IMR-90 (cell line): ENCODE measurements around the gene PITPNM1. TPM values are rescaled to one million over a fixed set of nuclear protein-coding genes. Genes with fewer than 3 reads are reported as not detected.
A peak's percentile ranks its signal among the peaks of the same experiment; 100 is the strongest.

Experiments used
- ATAC-seq: fragments of 200-7000 bp; cut with Tn5 transposase; 2 replicates; pipeline ENCODE4 v1.9.1; 2020; ENCODE audit warnings: low read depth, mild to moderate bottlenecking, moderate library complexity
- BruUV-seq: library from RNA; stranded (reverse); fragments of 400-500 nt; replicated peaks from 2 replicates; lab custom pipeline; 2021; lab: Mats Ljungman, UMichigan
- CTCF ChIA-PET: fragments of 300-600 bp; formaldehyde crosslinking; extraction: SDS; loops from one replicate; lab custom pipeline; 2021; ENCODE audit warnings: antibody characterized with exemption; lab: Yijun Ruan, JAX
- POLR2A ChIA-PET: fragments of 300-600 bp; sonication (Branson Sonifier 250); formaldehyde crosslinking; loops from one replicate; lab custom pipeline; 2022; ENCODE audit warnings: antibody characterized with exemption; ENCODE audit not compliant: unreplicated experiment; lab: Charles Lee
- DNase-seq: peaks from one replicate; pipeline ENCODE4 v3.0.0; 2013
- H2AFZ ChIP-seq: replicated peaks from 2 replicates; pipeline ENCODE3; 2013; ENCODE audit warnings: low read length, mild to moderate bottlenecking; ENCODE audit not compliant: poor library complexity
- H2AK5ac ChIP-seq: 2 replicates; pipeline ENCODE4 v1.6.1; 2013; ENCODE audit warnings: low read depth, low read length, inconsistent platforms
- H2AK9ac ChIP-seq: replicated peaks from 2 replicates; pipeline ENCODE3; 2013; ENCODE audit warnings: mild to moderate bottlenecking, low read depth, low read length, moderate library complexity; ENCODE audit not compliant: poor library complexity
- H2BK120ac ChIP-seq: 2 replicates; pipeline ENCODE4 v1.6.1; 2013; ENCODE audit warnings: low read depth, low read length, inconsistent platforms
- H2BK15ac ChIP-seq: 3 replicates; pipeline ENCODE4 v1.6.1; 2013; ENCODE audit warnings: low read depth, low read length, inconsistent platforms
- H2BK20ac ChIP-seq: 2 replicates; pipeline ENCODE4 v1.6.1; 2013; ENCODE audit warnings: low read depth, mild to moderate bottlenecking, inconsistent platforms, low read length, moderate library complexity
- H2BK5ac ChIP-seq: 2 replicates; pipeline ENCODE4 v1.6.1; 2013; ENCODE audit warnings: mild to moderate bottlenecking, low read depth, low read length, inconsistent platforms; ENCODE audit not compliant: poor library complexity, severe bottlenecking
- H3K14ac ChIP-seq: replicated peaks from 2 replicates; pipeline ENCODE4 v1.6.1; 2013; ENCODE audit warnings: low read depth, low read length, inconsistent platforms
- H3K18ac ChIP-seq: 2 replicates; pipeline ENCODE4 v1.6.1; 2013; ENCODE audit warnings: low read depth, low read length, control low read depth
- H3K23ac ChIP-seq: 2 replicates; pipeline ENCODE4 v1.6.1; 2013; ENCODE audit warnings: low read depth, low read length, inconsistent platforms
- H3K27ac ChIP-seq: 2 replicates; pipeline ENCODE4 v1.5.1; 2013; ENCODE audit warnings: mild to moderate bottlenecking, control low read depth, low read length; ENCODE audit not compliant: insufficient read depth
- H3K27me3 ChIP-seq: 2 replicates; pipeline ENCODE4 v1.6.1; 2013; ENCODE audit warnings: low read length; ENCODE audit not compliant: control insufficient read depth, insufficient read depth
- H3K36me3 ChIP-seq: 2 replicates; pipeline ENCODE4 v1.6.1; 2013; ENCODE audit warnings: low read length, mixed read lengths; ENCODE audit not compliant: control insufficient read depth, insufficient read depth
- H3K4ac ChIP-seq: 2 replicates; pipeline ENCODE4 v1.6.1; 2013; ENCODE audit warnings: low read depth, low read length, inconsistent platforms
- H3K4me1 ChIP-seq: 2 replicates; pipeline ENCODE4 v1.6.1; 2013; ENCODE audit warnings: low read length, mixed read lengths; ENCODE audit not compliant: control insufficient read depth, insufficient read depth
- H3K4me2 ChIP-seq: 2 replicates; pipeline ENCODE4 v1.6.1; 2013; ENCODE audit warnings: low read depth, mild to moderate bottlenecking, control low read depth, low read length, moderate library complexity
- H3K4me3 ChIP-seq: 2 replicates; pipeline ENCODE4 v1.5.1; 2013; ENCODE audit warnings: low read depth, mild to moderate bottlenecking, control low read depth, low read length, moderate library complexity; ENCODE audit not compliant: insufficient read depth
- H3K56ac ChIP-seq: 2 replicates; pipeline ENCODE4 v1.6.1; 2013; ENCODE audit warnings: low read length, inconsistent platforms; ENCODE audit not compliant: insufficient read depth; ENCODE audit errors: extremely low read depth
- H3K79me1 ChIP-seq, 2 experiments: 2 replicates each; pipeline ENCODE4 v1.6.1; 2013; ENCODE audit warnings: low read length in 2 of 2, inconsistent platforms in 1 of 2, low read depth in 1 of 2
- H3K9ac ChIP-seq: 2 replicates; pipeline ENCODE4 v1.6.1; 2013; ENCODE audit warnings: low read depth, low read length, control low read depth
- H3K9me1 ChIP-seq: 2 replicates; pipeline ENCODE4 v1.6.1; 2013; ENCODE audit warnings: low read length, inconsistent platforms; ENCODE audit not compliant: insufficient read depth
- H3K9me3 ChIP-seq: 2 replicates; pipeline ENCODE4 v1.6.1; 2013; ENCODE audit warnings: low read length; ENCODE audit not compliant: control insufficient read depth, insufficient read depth
- H4K20me1 ChIP-seq: 2 replicates; pipeline ENCODE4 v1.6.1; 2013; ENCODE audit warnings: low read length, inconsistent platforms; ENCODE audit not compliant: insufficient read depth
- H4K5ac ChIP-seq: 2 replicates; pipeline ENCODE4 v1.6.1; 2013; ENCODE audit warnings: mild to moderate bottlenecking, low read depth, low read length, control low read depth
- H4K8ac ChIP-seq, 2 experiments: 2 replicates each; pipeline ENCODE4 v1.6.1; 2013; ENCODE audit warnings: low read depth in 2 of 2, low read length in 2 of 2, control low read depth in 1 of 2, inconsistent platforms in 1 of 2
- H4K91ac ChIP-seq: 2 replicates; pipeline ENCODE4 v1.6.1; 2013; ENCODE audit warnings: low read depth, low read length, inconsistent platforms; ENCODE audit not compliant: insufficient read depth
- BHLHE40 ChIP-seq: fragments of 150-350 bp; IDR thresholded peaks from 2 replicates; pipeline ENCODE4 v1.6.1; 2016; ENCODE audit warnings: mild to moderate bottlenecking, low read depth, low read length
- CHD1 ChIP-seq: IDR thresholded peaks from 2 replicates; pipeline ENCODE4 v1.6.1; 2012; ENCODE audit warnings: low read depth, low read length, improper control_type of control experiment
- CTCF ChIP-seq: conservative IDR thresholded peaks from 2 replicates; pipeline ENCODE4 v1.5.1; 2012; ENCODE audit warnings: mild to moderate bottlenecking, low read depth, low read length, improper control_type of control experiment
- ELK1 ChIP-seq: fragments of 150-350 bp; IDR thresholded peaks from 2 replicates; pipeline ENCODE4 v1.6.1; 2016; ENCODE audit warnings: low read depth, mild to moderate bottlenecking, low read length, moderate library complexity, borderline replicate concordance
- FOS ChIP-seq: fragments of 150-350 bp; IDR thresholded peaks from 2 replicates; pipeline ENCODE4 v1.6.1; 2016; ENCODE audit warnings: low read depth, low read length
- MAZ ChIP-seq: IDR thresholded peaks from 2 replicates; pipeline ENCODE4 v1.6.1; 2012; ENCODE audit warnings: low read depth, mild to moderate bottlenecking, low read length, improper control_type of control experiment, moderate library complexity, borderline replicate concordance
- RFX5 ChIP-seq: IDR thresholded peaks from 2 replicates; pipeline ENCODE4 v1.8.0; 2012; ENCODE audit warnings: low read depth, mild to moderate bottlenecking, low read length, moderate library complexity
- SMC3 ChIP-seq: fragments of 150-350 bp; IDR thresholded peaks from 2 replicates; pipeline ENCODE4 v1.6.1; 2016; ENCODE audit warnings: low read depth, mild to moderate bottlenecking, antibody characterized with exemption, low read length, moderate library complexity
- USF2 ChIP-seq: fragments of 150-350 bp; IDR thresholded peaks from 2 replicates; pipeline ENCODE4 v1.6.1; 2017; ENCODE audit warnings: mild to moderate bottlenecking, antibody characterized with exemption, low read length, low read depth
- WGBS, 2 experiments: methylation state at CpG; one replicate each; pipeline versions ENCODE4 v1.1.5 to v1.1.7; 2013; ENCODE audit warnings: missing lambda C conversion rate in 2 of 2; ENCODE audit not compliant: insufficient read length in 1 of 2; ENCODE audit errors: extremely low coverage in 2 of 2; 5-methylcytosine and 5-hydroxymethylcytosine counted together
- dilution Hi-C: fragments of 300-500 bp; cut with HindIII; formaldehyde crosslinking; loops from one replicate; pipeline ENCODE4 v1.14.3; 2018; ENCODE audit warnings: low sequenced_read_pairs; ENCODE audit not compliant: unreplicated experiment
- in situ Hi-C: fragments of 300-500 bp; cut with MboI; formaldehyde crosslinking; loops from 3 replicates; pipeline ENCODE4 v1.14.3; 2019; ENCODE audit warnings: low sequenced_read_pairs, inconsistent platforms, mixed read lengths
- intact Hi-C: fragments of 100-400 bp; cut with micrococcal nuclease; formaldehyde crosslinking; loops from 2 replicates; pipeline ENCODE4 v1.10.0; 2022
- polyA plus RNA-seq, 3 experiments: library from polyadenylated mRNA; depleted of rRNA; stranded (reverse); fragments of >200 nt; gene quantifications; 2 replicates each; pipeline ENCODE4 v1.2.3, GENCODE V29; 2012; ENCODE audit warnings: low replicate concordance in 1 of 3
- total RNA-seq: library from RNA; depleted of rRNA; stranded (reverse); fragments of >200 nt; gene quantifications from 2 replicates; pipeline ENCODE4 v1.2.3, GENCODE V29; 2012

The PITPNM1 gene
- total and polyA plus RNA-seq, 2 of the 4 experiments (the other 2 are of a cell fraction), result 5.0 to 15.4 TPM

- H2BK20ac ChIP-seq, result no peak overlapping the region
- no peak overlapping the region for H3K4me3 ChIP-seq
- peak overlapping the region; percentile 56 for H2AFZ ChIP-seq
- H4K20me1 ChIP-seq, result no peaks in the 10 kb centered on the region
- H2BK120ac ChIP-seq, result no peak overlapping the region
- no peak overlapping the region for H3K56ac ChIP-seq
- intact Hi-C loops, result no loop called here
- H2BK15ac ChIP-seq, result no peak overlapping the region
- no peaks in the 10 kb centered on the region for H3K9me1 ChIP-seq
- no peaks in the 10 kb centered on the region for H3K9me3 ChIP-seq
- no peak overlapping the region for H2AK5ac ChIP-seq
- ATAC-seq (no peak), DNase-seq (no peak)
- ChIA-PET POLR2A (no interaction called here), CTCF (no interaction called here)
- in situ Hi-C loops, result no loop called here
- no peak overlapping the region for H3K23ac ChIP-seq
- no TSS peak for BruUV-seq
- no peak overlapping the region for H3K9ac ChIP-seq
- no peak overlapping the region for H3K14ac ChIP-seq
- H3K4me2 ChIP-seq, result no peak overlapping the region
- no peak overlapping the region for H3K18ac ChIP-seq
- no peak overlapping the region for H4K91ac ChIP-seq
- TF ChIP-seq CTCF (no peak), FOS (no peak), MAZ (no peak), CHD1 (no peak), SMC3 (no peak), BHLHE40 (no peak), RFX5 (no peak), ELK1 (no peak), USF2 (no peak)
- H4K5ac ChIP-seq, result no peak overlapping the region
- 94% methylated on average over 6 of the region's 25 CpGs; no CpG with 5 or more reads in 1 of the 2 experiments for WGBS, 2 experiments
- no peak overlapping the region for H3K27ac ChIP-seq
- H3K4me1 ChIP-seq, result no peaks in the 10 kb centered on the region
- H3K79me1 ChIP-seq, result no peaks in the 10 kb centered on the region
- dilution Hi-C loops, result no loop called here
- no peak overlapping the region for H2AK9ac ChIP-seq
- no peak overlapping the region for H2BK5ac ChIP-seq
- no peak overlapping the region for H4K8ac ChIP-seq
- no peaks in the 10 kb centered on the region for H3K36me3 ChIP-seq
- H3K27me3 ChIP-seq, result peaks cover 19% of the 10 kb centered on the region
- H3K4ac ChIP-seq, result no peak overlapping the region
Observed at GRCh38 chr11:67523556-67524479, 18.7 kb upstream of the PITPNM1 start.
